Natural killer cell (primary cell): ENCODE results near the gene KPNB1. TPM values are rescaled to one million over a fixed set of nuclear protein-coding genes. Genes with fewer than 3 reads are reported as not detected.

Experiments
- ATAC-seq, 3 donors: fragments of 150-1000 bp in 2 of 3; fragments of 200-7000 bp in 1 of 3; cut with Tn5 transposase; 1 replicate in 1 of 3; 2 replicates in 2 of 3; pipeline ENCODE4 v1.10.0; 2021; ENCODE audit warnings: mild to moderate bottlenecking in 2 of 3, moderate library complexity in 2 of 3
- DNase-seq, 2 donors: peaks; one replicate each; pipeline versions ENCODE4 v3.0.0 to v3.0.0-alpha.2; 2013 to 2021; ENCODE audit warnings: mixed read lengths in 1 of 2
- H3K27ac ChIP-seq: one replicate; pipeline ENCODE4 v1.5.1; 2013; ENCODE audit warnings: mild to moderate bottlenecking, low read length
- H3K27me3 ChIP-seq: one replicate; pipeline ENCODE4 v1.6.1; 2013; ENCODE audit warnings: low read length; ENCODE audit not compliant: control insufficient read depth, insufficient read depth
- H3K36me3 ChIP-seq: one replicate; pipeline ENCODE4 v1.6.1; 2013; ENCODE audit warnings: low read length; ENCODE audit not compliant: control insufficient read depth, insufficient read depth
- H3K4me1 ChIP-seq: one replicate; pipeline ENCODE4 v1.6.1; 2013; ENCODE audit warnings: low read length; ENCODE audit not compliant: control insufficient read depth, insufficient read depth
- H3K4me3 ChIP-seq: one replicate; pipeline ENCODE4 v1.5.1; 2013; ENCODE audit warnings: low read length
- H3K9me3 ChIP-seq: one replicate; pipeline ENCODE4 v1.6.1; 2013; ENCODE audit warnings: low read length; ENCODE audit not compliant: control insufficient read depth, insufficient read depth
- H3K27ac Mint-ChIP-seq, 2 donors: one replicate each; pipeline ENCODE4 v1.8.0; 2022; ENCODE audit warnings: mild to moderate bottlenecking in 2 of 2, mixed read lengths in 2 of 2, moderate library complexity in 1 of 2
- H3K27me3 Mint-ChIP-seq, 2 donors: one replicate each; pipeline ENCODE4 v1.8.0; 2022; ENCODE audit warnings: low read depth in 2 of 2, mixed read lengths in 2 of 2
- H3K36me3 Mint-ChIP-seq: one replicate; pipeline ENCODE4 v1.8.0; 2022; ENCODE audit warnings: mixed read lengths
- H3K4me1 Mint-ChIP-seq, 2 donors: one replicate each; pipeline ENCODE4 v1.8.0; 2022; ENCODE audit warnings: mixed read lengths in 2 of 2
- H3K4me3 Mint-ChIP-seq: one replicate; pipeline ENCODE4 v1.8.0; 2022; ENCODE audit warnings: mild to moderate bottlenecking, moderate library complexity, mixed read lengths
- H3K9me3 Mint-ChIP-seq, 2 donors: one replicate each; pipeline ENCODE4 v1.8.0; 2022; ENCODE audit warnings: mixed read lengths in 2 of 2
- CTCF ChIP-seq: fragments of 200-600 bp; IDR thresholded peaks from one replicate; pipeline ENCODE4 v1.8.0; 2022; ENCODE audit warnings: antibody characterized with exemption
- WGBS: methylation state at CpG from one replicate; pipeline ENCODE4 v1.1.7; 2013; ENCODE audit warnings: missing lambda C conversion rate; ENCODE audit not compliant: insufficient coverage; 5-methylcytosine and 5-hydroxymethylcytosine counted together
- intact Hi-C: fragments of 100-400 bp; cut with micrococcal nuclease; formaldehyde crosslinking; loops from one replicate; pipeline ENCODE4 v1.14.2; 2022
- total RNA-seq, 4 donors: library from RNA; stranded (reverse); fragments of 120-200 nt in 1 of 4; gene quantifications; one replicate each; pipeline versions ENCODE4 v1.2.3 to v1.2.4, GENCODE V29; 2013 to 2022

The KPNB1 gene
- total RNA-seq, 3 donors from 2014 or later (not counting 1 experiment from before 2014, with no cell fraction given): 236 to 273 (median 259) TPM

- ATAC-seq (peak; percentile 51 to 67 (median 52)), DNase-seq (peak; percentile 76 to 78)
- H3K36me3 ChIP-seq: no peaks in the 10 kb centered on the region
- whole genome bisulfite sequencing: 31% methylated on average over 32 of the region's 36 CpGs
- peaks cover 69 to 80% of the 10 kb centered on the region in 2 donors for H3K4me1 Mint-ChIP-seq
- peaks cover 90% of the 10 kb centered on the region for H3K4me1 ChIP-seq
- no peaks in the 10 kb centered on the region for H3K9me3 ChIP-seq
- H3K4me3 Mint-ChIP-seq: peak overlapping the region; percentile 65
- peak overlapping the region; percentile 89 to 93 for H3K27ac Mint-ChIP-seq
- intact Hi-C loops: no loop called here
- H3K36me3 Mint-ChIP-seq: no peaks in the 10 kb centered on the region
- no peaks in the 10 kb centered on the region for H3K27me3 ChIP-seq
- no peak overlapping the region for H3K4me3 ChIP-seq
- H3K27ac ChIP-seq: peak overlapping the region; percentile 51
- H3K27me3 Mint-ChIP-seq: no peaks in the 10 kb centered on the region
- no peaks in the 10 kb centered on the region for H3K9me3 Mint-ChIP-seq
- no peak for TF ChIP-seq CTCF
These were observed 71.2 kb downstream of the KPNB1 start for GRCh38 chr17:47720754-47721533.

GRCh38 chr17:47721725-47722124 is 72.0 kb downstream of the KPNB1 start:
- no peaks in the 10 kb centered on the region for H3K27me3 ChIP-seq
- no peaks in the 10 kb centered on the region for H3K9me3 Mint-ChIP-seq
- no peaks in the 10 kb centered on the region for H3K9me3 ChIP-seq
- ATAC-seq (no peak), DNase-seq (peak in 1 of 2 donors; percentile 23)
- peaks cover 70 to 80% of the 10 kb centered on the region in 2 donors for H3K4me1 Mint-ChIP-seq
- H3K4me3 ChIP-seq: no peak overlapping the region
- peaks cover 90% of the 10 kb centered on the region for H3K4me1 ChIP-seq
- H3K27ac Mint-ChIP-seq: peak overlapping the region; percentile 60 to 93
- peak overlapping the region; percentile 65 for H3K4me3 Mint-ChIP-seq
- no peaks in the 10 kb centered on the region for H3K36me3 ChIP-seq
- intact Hi-C loops: no loop called here
- no peaks in the 10 kb centered on the region for H3K36me3 Mint-ChIP-seq
- no peaks in the 10 kb centered on the region for H3K27me3 Mint-ChIP-seq
- TF ChIP-seq CTCF: no peak
- H3K27ac ChIP-seq: peak overlapping the region; percentile 51
- 59% methylated on average over 8 of the region's 8 CpGs for WGBS

- TF ChIP-seq CTCF: no peak
- no peaks in the 10 kb centered on the region for H3K9me3 ChIP-seq
- WGBS: 86% methylated on average over 2 of the region's 2 CpGs
- no peak for DNase-seq
- H3K27ac ChIP-seq: no peak overlapping the region
- H3K4me3 ChIP-seq: no peak overlapping the region
- H3K4me1 Mint-ChIP-seq: peaks cover 66 to 80% of the 10 kb centered on the region in 2 donors
- peaks cover 90% of the 10 kb centered on the region for H3K4me1 ChIP-seq
- H3K36me3 Mint-ChIP-seq: no peaks in the 10 kb centered on the region
- H3K36me3 ChIP-seq: no peaks in the 10 kb centered on the region
- intact Hi-C loops: no loop called here
- H3K27me3 ChIP-seq: no peaks in the 10 kb centered on the region
- H3K9me3 Mint-ChIP-seq: no peaks in the 10 kb centered on the region
- peak overlapping the region; percentile 57 for H3K4me3 Mint-ChIP-seq
- no peak for ATAC-seq
- peak overlapping the region; percentile 24 to 94 for H3K27ac Mint-ChIP-seq
- no peaks in the 10 kb centered on the region for H3K27me3 Mint-ChIP-seq
These were observed 75.0 kb downstream of the KPNB1 start for GRCh38 chr17:47724705-47725104.
